Memory B cell (primary cell): ENCODE data around the gene PIK3C2G.

ENCODE experiments used
- ATAC-seq: fragments of 150-1000 bp; cut with Tn5 transposase; 2 replicates; pipeline ENCODE4 v1.10.0; 2021; ENCODE audit warnings: low read depth, mild to moderate bottlenecking, moderate library complexity
- DNase-seq, 2 donors: peaks; one replicate each; pipeline ENCODE4 v3.0.0; 2022; ENCODE audit warnings: low spot score in 2 of 2
- H3K27ac Mint-ChIP-seq: one replicate; pipeline ENCODE4 v1.8.0; 2022; ENCODE audit warnings: mild to moderate bottlenecking, moderate library complexity, mixed read lengths
- H3K27me3 Mint-ChIP-seq: one replicate; pipeline ENCODE4 v1.8.0; 2022; ENCODE audit warnings: mixed read lengths
- H3K36me3 Mint-ChIP-seq: one replicate; pipeline ENCODE4 v1.8.0; 2022; ENCODE audit warnings: mild to moderate bottlenecking, mixed read lengths
- H3K4me1 Mint-ChIP-seq: one replicate; pipeline ENCODE4 v1.8.0; 2022; ENCODE audit warnings: mixed read lengths
- H3K4me3 Mint-ChIP-seq: one replicate; pipeline ENCODE4 v1.8.0; 2022; ENCODE audit warnings: mild to moderate bottlenecking, moderate library complexity, mixed read lengths
- H3K9me3 Mint-ChIP-seq: one replicate; pipeline ENCODE4 v1.8.0; 2022; ENCODE audit warnings: mixed read lengths

Gene PIK3C2G

DNA sequence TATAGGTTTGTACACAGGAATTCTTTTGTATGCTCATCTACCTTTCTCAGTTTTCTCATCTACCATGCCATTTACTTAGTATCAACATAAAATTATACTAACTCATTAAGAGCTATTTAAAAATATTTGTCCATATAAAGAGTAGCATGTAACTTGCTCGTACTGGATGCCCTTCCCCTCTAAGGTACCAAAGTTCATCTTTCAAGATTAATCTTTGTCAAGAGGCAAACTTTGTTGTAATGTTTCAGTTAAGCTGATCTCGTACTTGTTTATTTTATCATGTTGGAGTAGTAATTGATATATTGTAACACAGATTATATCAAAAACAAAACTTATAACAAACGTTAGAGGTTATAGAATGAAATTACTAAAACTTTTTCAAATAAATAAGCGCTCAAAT is 128.5 kb downstream of the PIK3C2G start:
- no peak for ATAC-seq
- H3K4me3 Mint-ChIP-seq = no peak overlapping the region
- no peaks in the 10 kb centered on the region for H3K27me3 Mint-ChIP-seq
- H3K36me3 Mint-ChIP-seq = no peaks in the 10 kb centered on the region
- H3K9me3 Mint-ChIP-seq = peaks cover 15% of the 10 kb centered on the region
- no peaks in the 10 kb centered on the region for H3K4me1 Mint-ChIP-seq
- DNase-seq = no peak
- no peak overlapping the region for H3K27ac Mint-ChIP-seq

GRCh38 chr12:18391151-18391550 is 129.8 kb downstream of the PIK3C2G start:
- DNase-seq = no peak
- no peak overlapping the region for H3K27ac Mint-ChIP-seq
- no peaks in the 10 kb centered on the region for H3K36me3 Mint-ChIP-seq
- H3K4me1 Mint-ChIP-seq = no peaks in the 10 kb centered on the region
- no peaks in the 10 kb centered on the region for H3K27me3 Mint-ChIP-seq
- ATAC-seq = no peak
- peaks cover 12% of the 10 kb centered on the region for H3K9me3 Mint-ChIP-seq
- no peak overlapping the region for H3K4me3 Mint-ChIP-seq

DNA sequence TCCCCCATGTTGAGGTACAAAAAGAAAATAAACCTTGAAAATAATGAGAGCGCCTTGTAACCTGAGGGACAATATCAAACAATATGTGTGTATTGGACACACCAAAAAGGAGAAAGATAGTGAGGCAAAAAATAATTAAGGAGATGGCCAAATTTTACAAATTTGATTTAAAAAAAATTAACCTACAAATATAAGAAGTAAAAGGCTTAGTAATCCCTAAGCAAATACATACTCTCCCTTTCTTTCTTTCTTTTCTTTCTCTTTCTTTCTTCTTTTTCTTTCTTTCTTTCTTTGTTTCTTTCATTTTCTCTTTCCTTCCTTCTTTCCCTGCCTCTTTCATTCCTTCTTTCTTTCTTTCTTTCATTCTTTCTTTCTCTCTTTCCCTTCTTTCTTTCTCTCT is 133.4 kb downstream of the PIK3C2G start:
- Mint-ChIP-seq H3K27me3 (no peaks in the 10 kb centered on the region), H3K27ac (no peak overlapping the region), H3K36me3 (no peaks in the 10 kb centered on the region), H3K4me3 (no peak overlapping the region), H3K9me3 (peaks cover 3% of the 10 kb centered on the region), H3K4me1 (no peaks in the 10 kb centered on the region)
- DNase-seq (no peak), ATAC-seq (no peak)

- peaks cover 7% of the 10 kb centered on the region for H3K9me3 Mint-ChIP-seq
- H3K27me3 Mint-ChIP-seq = no peaks in the 10 kb centered on the region
- H3K36me3 Mint-ChIP-seq = no peaks in the 10 kb centered on the region
- DNase-seq = no peak
- no peaks in the 10 kb centered on the region for H3K4me1 Mint-ChIP-seq
- H3K27ac Mint-ChIP-seq = no peak overlapping the region
- no peak overlapping the region for H3K4me3 Mint-ChIP-seq
- no peak for ATAC-seq
These were observed 138.9 kb downstream of the PIK3C2G start for GRCh38 chr12:18400186-18400585.

GRCh38 chr12:18402872-18403611 is 141.7 kb downstream of the PIK3C2G start:
- no peak overlapping the region for H3K4me3 Mint-ChIP-seq
- H3K4me1 Mint-ChIP-seq = no peaks in the 10 kb centered on the region
- H3K36me3 Mint-ChIP-seq = no peaks in the 10 kb centered on the region
- no peak for ATAC-seq
- no peak for DNase-seq
- no peaks in the 10 kb centered on the region for H3K27me3 Mint-ChIP-seq
- peaks cover 17% of the 10 kb centered on the region for H3K9me3 Mint-ChIP-seq
- no peak overlapping the region for H3K27ac Mint-ChIP-seq

GRCh38 chr12:18411453-18411852 is 150.1 kb downstream of the PIK3C2G start:
- Mint-ChIP-seq H3K4me1 (no peaks in the 10 kb centered on the region), H3K9me3 (peaks cover 16% of the 10 kb centered on the region), H3K36me3 (no peaks in the 10 kb centered on the region), H3K4me3 (no peak overlapping the region), H3K27ac (no peak overlapping the region), H3K27me3 (no peaks in the 10 kb centered on the region)
- no peak for ATAC-seq
- DNase-seq = no peak

- Mint-ChIP-seq H3K27me3 (no peaks in the 10 kb centered on the region), H3K27ac (no peak overlapping the region), H3K4me3 (no peak overlapping the region), H3K4me1 (no peaks in the 10 kb centered on the region), H3K9me3 (peaks cover 8% of the 10 kb centered on the region), H3K36me3 (no peaks in the 10 kb centered on the region)
- DNase-seq = no peak
- ATAC-seq = no peak
These were observed 153.4 kb downstream of the PIK3C2G start for GRCh38 chr12:18414671-18415070.

- H3K9me3 Mint-ChIP-seq = peaks cover 7% of the 10 kb centered on the region
- ATAC-seq (no peak), DNase-seq (no peak)
- H3K27me3 Mint-ChIP-seq = no peaks in the 10 kb centered on the region
- no peaks in the 10 kb centered on the region for H3K4me1 Mint-ChIP-seq
- no peak overlapping the region for H3K4me3 Mint-ChIP-seq
- H3K27ac Mint-ChIP-seq = no peak overlapping the region
- no peaks in the 10 kb centered on the region for H3K36me3 Mint-ChIP-seq
These were observed 153.9 kb downstream of the PIK3C2G start for GRCh38 chr12:18415227-18415626.

DNA sequence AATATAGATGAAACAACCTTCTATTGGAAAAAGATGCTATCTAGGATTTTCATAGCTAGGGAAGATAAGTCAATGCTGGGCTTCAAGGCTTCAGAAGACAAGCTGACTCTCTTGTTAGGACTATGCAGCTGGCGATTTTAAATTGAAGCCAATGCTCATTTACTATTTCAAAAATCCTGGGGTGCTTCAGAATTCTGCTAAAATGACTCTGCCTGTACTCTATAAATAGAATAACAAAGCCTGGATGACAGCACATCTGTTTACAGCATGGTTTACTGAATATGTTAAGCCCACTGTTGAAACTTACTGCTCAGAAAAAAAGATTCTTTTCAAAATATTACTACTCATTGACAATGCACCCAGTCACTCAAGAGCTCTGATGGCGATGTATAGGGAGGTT is 155.1 kb downstream of the PIK3C2G start:
- no peaks in the 10 kb centered on the region for H3K4me1 Mint-ChIP-seq
- no peak for DNase-seq
- no peak overlapping the region for H3K4me3 Mint-ChIP-seq
- H3K9me3 Mint-ChIP-seq = peaks cover 7% of the 10 kb centered on the region
- no peaks in the 10 kb centered on the region for H3K27me3 Mint-ChIP-seq
- no peak overlapping the region for H3K27ac Mint-ChIP-seq
- ATAC-seq = no peak
- no peaks in the 10 kb centered on the region for H3K36me3 Mint-ChIP-seq

- no peaks in the 10 kb centered on the region for H3K36me3 Mint-ChIP-seq
- H3K4me1 Mint-ChIP-seq = no peaks in the 10 kb centered on the region
- no peaks in the 10 kb centered on the region for H3K27me3 Mint-ChIP-seq
- ATAC-seq = no peak
- H3K27ac Mint-ChIP-seq = no peak overlapping the region
- no peak overlapping the region for H3K4me3 Mint-ChIP-seq
- DNase-seq = no peak
- peaks cover 3% of the 10 kb centered on the region for H3K9me3 Mint-ChIP-seq
These were observed 158.0 kb downstream of the PIK3C2G start for GRCh38 chr12:18419311-18419710.

- no peak overlapping the region for H3K27ac Mint-ChIP-seq
- no peak overlapping the region for H3K4me3 Mint-ChIP-seq
- no peaks in the 10 kb centered on the region for H3K36me3 Mint-ChIP-seq
- H3K4me1 Mint-ChIP-seq = no peaks in the 10 kb centered on the region
- ATAC-seq (no peak), DNase-seq (no peak)
- H3K9me3 Mint-ChIP-seq = peaks cover 3% of the 10 kb centered on the region
- no peaks in the 10 kb centered on the region for H3K27me3 Mint-ChIP-seq
These were observed 160.5 kb downstream of the PIK3C2G start for GRCh38 chr12:18421867-18422266.

DNA sequence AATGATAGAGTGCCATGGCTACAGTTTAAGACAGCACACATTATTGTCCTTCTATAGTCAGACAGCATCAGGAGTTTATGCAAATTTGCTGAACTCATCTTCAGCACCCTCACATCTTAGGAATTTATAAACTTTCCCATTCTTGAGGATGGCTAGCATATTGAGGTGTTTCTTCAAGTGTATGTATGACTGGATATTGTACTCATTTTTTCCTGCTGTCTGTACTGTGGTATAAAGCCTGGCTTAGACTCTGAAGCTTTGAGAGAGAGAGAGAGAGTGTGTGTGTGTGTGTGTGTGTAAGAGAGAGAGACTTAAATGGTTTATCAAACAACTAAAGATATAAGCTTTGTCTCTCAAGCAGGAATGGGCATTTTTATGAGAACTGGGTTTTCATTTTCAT is 161.6 kb downstream of the PIK3C2G start:
- no peak overlapping the region for H3K4me3 Mint-ChIP-seq
- H3K27me3 Mint-ChIP-seq = no peaks in the 10 kb centered on the region

DNA sequence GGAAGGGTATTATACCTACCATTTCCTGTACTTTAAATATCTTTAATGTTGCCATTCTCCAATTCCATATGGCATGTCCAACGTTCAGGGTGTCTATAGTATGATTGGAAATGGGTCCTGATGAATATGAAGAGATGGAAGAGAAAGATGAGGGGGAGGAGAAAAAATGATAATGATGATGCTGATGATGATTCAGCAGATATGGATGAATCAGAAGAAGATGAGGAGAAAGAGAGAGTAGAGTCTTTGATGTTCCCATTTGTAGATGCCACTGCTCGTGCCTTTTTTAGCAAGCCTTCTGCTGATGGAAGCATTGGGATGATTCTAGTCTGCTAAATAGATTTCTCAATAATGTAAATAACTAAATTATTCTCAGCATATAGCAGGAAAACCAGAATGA is 163.5 kb downstream of the PIK3C2G start:
- Mint-ChIP-seq H3K4me1 (no peaks in the 10 kb centered on the region), H3K9me3 (peaks cover 2% of the 10 kb centered on the region), H3K27ac (no peak overlapping the region), H3K27me3 (no peaks in the 10 kb centered on the region), H3K36me3 (no peaks in the 10 kb centered on the region), H3K4me3 (no peak overlapping the region)
- DNase-seq = no peak
- ATAC-seq = no peak

More for the DNA sequence above, 161.6 kb downstream of the PIK3C2G start:
- Mint-ChIP-seq H3K4me1 (no peaks in the 10 kb centered on the region), H3K27ac (no peak overlapping the region), H3K9me3 (peaks cover 2% of the 10 kb centered on the region), H3K36me3 (no peaks in the 10 kb centered on the region)
- DNase-seq (no peak), ATAC-seq (no peak)

DNA sequence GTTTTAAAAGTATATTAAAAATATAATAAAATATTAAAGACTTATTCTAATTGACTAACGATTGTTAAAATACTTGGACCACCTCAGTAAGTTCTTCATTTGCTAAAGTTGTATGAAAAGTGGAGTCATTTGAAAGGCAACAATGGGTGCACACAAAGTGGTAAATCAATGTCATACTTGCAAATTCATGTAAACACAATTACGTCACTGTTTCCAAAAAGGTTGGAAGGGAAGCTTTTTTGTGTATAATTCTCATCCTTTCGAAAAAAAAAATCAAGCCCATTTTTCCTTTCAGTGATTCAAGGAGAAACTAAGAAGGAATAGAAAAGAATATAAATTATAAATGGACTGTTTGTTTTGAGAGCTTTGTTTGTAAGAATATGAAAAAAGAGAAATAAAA is 166.2 kb downstream of the PIK3C2G start:
- H3K27ac Mint-ChIP-seq = no peak overlapping the region
- H3K36me3 Mint-ChIP-seq = no peaks in the 10 kb centered on the region
- no peaks in the 10 kb centered on the region for H3K27me3 Mint-ChIP-seq
- H3K4me3 Mint-ChIP-seq = no peak overlapping the region
- ATAC-seq (no peak), DNase-seq (no peak)
- peaks cover 2% of the 10 kb centered on the region for H3K9me3 Mint-ChIP-seq
- H3K4me1 Mint-ChIP-seq = no peaks in the 10 kb centered on the region

GRCh38 chr12:18428416-18428815 is 167.1 kb downstream of the PIK3C2G start:
- Mint-ChIP-seq H3K4me3 (no peak overlapping the region), H3K27me3 (no peaks in the 10 kb centered on the region), H3K36me3 (no peaks in the 10 kb centered on the region), H3K4me1 (no peaks in the 10 kb centered on the region), H3K9me3 (peaks cover 2% of the 10 kb centered on the region), H3K27ac (no peak overlapping the region)
- DNase-seq (no peak), ATAC-seq (no peak)
